Measurements from ENCODE around the gene RNF220. TPM values are rescaled to one million over a fixed set of nuclear protein-coding genes. Genes with fewer than 3 reads are reported as not detected.

The RNF220 gene
- total RNA-seq, 1 experiment from 2014 or later: 128 TPM

- no peak for TF ChIP-seq GTF2I (CRISPR knock-in tag; conservative IDR thresholded peaks at IDR 0.05)
Measured at GRCh38 chr1:44594871-44595735, 190.0 kb downstream of the RNF220 start (continued).

- POLR2A ChIA-PET: no interaction called here
- CTCF ChIA-PET: interaction anchor here (1.0 to 3.4 kb wide), 4 partner anchors 12 to 55 kb away, joined by 3 to 27 read pairs (median 6); no protein-coding TSS in a partner anchor
- H3K4me1 Mint-ChIP-seq: peaks cover 27% of the 10 kb centered on the region
- ATAC-seq: no peak
- H3K27me3 Mint-ChIP-seq (ENCODE audit: low read depth): peaks cover 2% of the 10 kb centered on the region; the same call in 1 of the 2 replicates
- H3K36me3 Mint-ChIP-seq: no peaks in the 10 kb centered on the region
- no peaks in the 10 kb centered on the region for H3K9me3 Mint-ChIP-seq
- TF ChIP-seq RORB (CRISPR knock-in tag; IDR thresholded peaks at IDR 0.05) (no peak), SP1 (CRISPR knock-in tag; conservative IDR thresholded peaks at IDR 0.05) (no peak), ATF1 (CRISPR knock-in tag; IDR thresholded peaks at IDR 0.05) (no peak), EMX1 (CRISPR knock-in tag; IDR thresholded peaks at IDR 0.05) (no peak), ATF6 (CRISPR knock-in tag; IDR thresholded peaks at IDR 0.05) (no peak), GTF2I (CRISPR knock-in tag; conservative IDR thresholded peaks at IDR 0.05) (no peak), ZNF219 (CRISPR knock-in tag; IDR thresholded peaks at IDR 0.05; ENCODE audit: borderline replicate concordance) (no peak), ZNF512 (CRISPR knock-in tag; IDR thresholded peaks at IDR 0.05; ENCODE audit: borderline replicate concordance) (no peak), E2F1 (CRISPR knock-in tag; IDR thresholded peaks at IDR 0.05) (no peak), ZNF281 (CRISPR knock-in tag; IDR thresholded peaks at IDR 0.05) (no peak), E2F5 (CRISPR knock-in tag; IDR thresholded peaks at IDR 0.05) (no peak)
- H3K27ac Mint-ChIP-seq: no peak overlapping the region
- no peak overlapping the region for H3K4me3 Mint-ChIP-seq
- DNase-seq (ENCODE audit: low spot score): no peak
Measured at GRCh38 chr1:44596511-44596910, 191.5 kb downstream of the RNF220 start.

- ATAC-seq (no peak), DNase-seq (ENCODE audit: low spot score) (no peak)
- Mint-ChIP-seq H3K36me3 (no peaks in the 10 kb centered on the region), H3K27me3 (ENCODE audit: low read depth) (no peaks in the 10 kb centered on the region; the same call in 1 of the 2 replicates), H3K9me3 (no peaks in the 10 kb centered on the region), H3K4me3 (no peak overlapping the region), H3K4me1 (peaks cover 10% of the 10 kb centered on the region), H3K27ac (no peak overlapping the region)
- CTCF ChIA-PET: interaction anchor here (1.0 to 2.5 kb wide), 3 partner anchors 10 to 283 kb away, joined by 3 to 15 read pairs (median 4); no protein-coding TSS in a partner anchor
- POLR2A ChIA-PET: no interaction called here
- TF ChIP-seq TEAD1 (CRISPR knock-in tag; IDR thresholded peaks at IDR 0.05): no peak
- TF ChIP-seq NFATC4 (CRISPR knock-in tag; IDR thresholded peaks at IDR 0.05): no peak
- TF ChIP-seq FOXP4 (CRISPR knock-in tag; IDR thresholded peaks at IDR 0.05): no peak
Measured at GRCh38 chr1:44598167-44598566, 193.1 kb downstream of the RNF220 start.

All from WTC11 (cell line).